NT2/D1 (cell line): ENCODE data around the gene HS3ST3B1.

Experiments
- SUZ12 ChIP-seq: IDR thresholded peaks from 2 replicates; pipeline ENCODE4 v1.6.1; 2011; ENCODE audit not compliant: insufficient read length, insufficient read depth; ENCODE audit errors: extremely low read depth
- YY1 ChIP-seq: IDR thresholded peaks from 2 replicates; pipeline ENCODE4 v1.6.1; 2011; ENCODE audit not compliant: insufficient read length, insufficient read depth
- ZNF274 ChIP-seq: IDR thresholded peaks from 2 replicates; pipeline ENCODE4 v1.6.1; 2011; ENCODE audit warnings: mild to moderate bottlenecking, low read depth, low read length

DNA sequence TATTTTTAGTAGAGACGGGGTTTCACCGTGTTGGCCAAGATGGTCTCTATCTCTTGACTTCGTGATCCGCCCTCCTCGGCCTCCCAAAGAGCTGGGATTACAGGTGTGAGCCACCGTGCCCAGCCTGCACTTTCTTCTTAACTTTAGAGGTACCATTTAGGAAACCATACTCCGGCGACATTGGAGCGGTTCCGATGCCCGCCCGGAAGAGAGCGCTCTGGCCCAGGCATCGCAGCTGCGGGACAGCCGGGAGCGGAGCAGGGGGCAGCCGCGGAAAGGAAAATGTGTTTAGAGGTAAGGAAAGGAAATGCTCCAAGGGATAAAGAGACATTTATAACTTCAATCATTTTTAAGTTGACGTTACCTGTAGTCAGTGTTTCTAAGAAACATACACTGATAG, 6.0 kb upstream of the HS3ST3B1 start:
- TF ChIP-seq YY1 = no peak
- TF ChIP-seq ZNF274 = no peak
- no peak for TF ChIP-seq SUZ12
